HTR-8/SVneo (cell line): Measurements from ENCODE around the gene TSHB.

Experiments
- DNase-seq: peaks from one replicate; pipeline ENCODE4 v3.0.0; 2011; ENCODE audit warnings: low spot score, mixed read lengths; ENCODE audit not compliant: insufficient read length
- FAIRE-seq: peaks from 2 replicates; lab custom pipeline; 2011; peaks lifted over from hg19 to GRCh38; lab: Jason Lieb, UNC

The TSHB gene

GRCh38 chr1:115057661-115058254 lies 28.1 kb downstream of the TSHB start:
- no peak for DNase-seq
- FAIRE-seq = no peak

GRCh38 chr1:115059316-115059715 lies 29.7 kb downstream of the TSHB start:
- DNase-seq = no peak
- no peak for FAIRE-seq

- FAIRE-seq (no peak), DNase-seq (no peak)
Observed at GRCh38 chr1:115060501-115060900, 30.9 kb downstream of the TSHB start.

DNA sequence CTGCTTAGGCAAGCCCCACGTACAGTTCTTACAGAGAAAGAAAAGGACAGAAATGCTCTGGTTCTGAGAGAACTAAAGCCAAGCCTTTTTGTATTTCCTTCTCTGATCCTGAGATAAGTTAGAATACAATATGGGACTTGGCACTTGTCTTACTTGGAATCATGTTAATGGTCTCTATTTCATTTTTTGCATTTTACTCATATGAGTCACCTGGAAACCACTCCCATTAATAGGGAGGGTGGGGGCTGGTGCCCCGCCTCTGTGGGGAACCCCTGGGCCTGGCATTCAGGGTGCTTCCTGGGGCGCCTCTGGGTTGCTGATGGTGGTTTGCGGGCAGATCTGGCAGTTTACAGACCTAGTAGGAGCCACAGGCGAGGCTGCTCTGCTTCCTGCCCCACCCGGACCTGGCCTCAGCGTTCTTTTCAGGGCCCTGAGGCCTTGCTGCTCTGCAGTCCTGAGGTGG lies 32.9 kb downstream of the TSHB start:
- peak; percentile 62 for DNase-seq
- no peak for FAIRE-seq

GRCh38 chr1:115063228-115063901 lies 33.7 kb downstream of the TSHB start:
- FAIRE-seq = no peak
- no peak for DNase-seq

- FAIRE-seq (no peak), DNase-seq (no peak)
Observed at GRCh38 chr1:115064461-115064860, 34.8 kb downstream of the TSHB start.

DNA sequence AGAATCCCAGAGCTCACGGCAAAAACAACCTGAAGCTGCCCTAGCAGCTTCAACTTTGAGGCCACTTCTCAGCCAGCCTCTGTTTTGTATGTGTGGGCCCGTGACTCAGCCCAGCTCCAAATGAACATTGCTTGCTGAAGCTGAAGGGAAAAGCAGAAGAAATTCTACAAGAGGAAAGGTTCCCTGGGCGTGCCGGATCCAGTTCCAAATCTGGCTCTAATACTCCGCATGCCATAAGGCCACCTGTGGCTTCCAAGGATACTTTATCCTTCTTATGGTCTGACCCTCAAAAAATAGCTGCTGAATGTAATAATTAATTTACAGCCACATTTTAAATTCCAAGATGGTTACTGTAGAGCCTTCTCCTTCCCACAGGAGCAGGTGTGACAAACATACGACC lies 35.4 kb downstream of the TSHB start:
- DNase-seq (no peak), FAIRE-seq (no peak)

DNA sequence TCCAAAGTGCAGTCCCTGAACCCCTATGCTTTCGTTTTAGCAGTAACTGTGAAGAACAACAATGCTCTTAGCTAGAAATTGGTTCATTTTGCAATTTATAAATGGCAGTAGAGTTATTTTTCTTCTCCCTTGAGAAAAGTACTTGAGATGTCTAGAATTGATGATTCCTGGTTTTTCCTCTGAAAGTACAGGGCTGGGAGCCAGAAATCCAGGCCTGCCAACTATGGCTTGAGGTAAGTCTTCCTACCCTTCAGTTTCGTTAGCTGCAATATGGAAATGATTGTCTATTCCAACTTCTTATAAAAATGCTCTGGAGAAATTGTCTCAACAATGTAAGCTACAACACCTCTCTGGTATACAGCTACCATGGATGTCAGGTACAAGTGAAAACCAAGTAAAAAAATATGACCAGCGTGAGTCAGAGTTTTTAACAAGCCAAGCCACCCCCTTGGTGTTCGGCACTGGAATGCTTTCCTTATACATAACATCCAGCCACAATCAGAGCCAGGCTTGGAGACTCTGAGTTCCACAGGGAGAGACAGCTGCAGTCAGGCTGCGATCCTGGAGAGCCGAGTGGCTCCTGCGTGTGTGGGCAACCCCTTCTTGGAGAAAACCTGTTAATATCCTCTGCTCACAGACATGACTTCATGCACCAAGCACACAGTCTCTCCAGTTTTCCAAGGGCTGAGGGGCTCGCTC lies 37.7 kb downstream of the TSHB start:
- DNase-seq (peak; percentile 18), FAIRE-seq (no peak)

- peak; percentile 9 for FAIRE-seq
- peak; percentile 24 for DNase-seq
Observed at GRCh38 chr1:115068826-115069585, 39.4 kb downstream of the TSHB start.

DNA sequence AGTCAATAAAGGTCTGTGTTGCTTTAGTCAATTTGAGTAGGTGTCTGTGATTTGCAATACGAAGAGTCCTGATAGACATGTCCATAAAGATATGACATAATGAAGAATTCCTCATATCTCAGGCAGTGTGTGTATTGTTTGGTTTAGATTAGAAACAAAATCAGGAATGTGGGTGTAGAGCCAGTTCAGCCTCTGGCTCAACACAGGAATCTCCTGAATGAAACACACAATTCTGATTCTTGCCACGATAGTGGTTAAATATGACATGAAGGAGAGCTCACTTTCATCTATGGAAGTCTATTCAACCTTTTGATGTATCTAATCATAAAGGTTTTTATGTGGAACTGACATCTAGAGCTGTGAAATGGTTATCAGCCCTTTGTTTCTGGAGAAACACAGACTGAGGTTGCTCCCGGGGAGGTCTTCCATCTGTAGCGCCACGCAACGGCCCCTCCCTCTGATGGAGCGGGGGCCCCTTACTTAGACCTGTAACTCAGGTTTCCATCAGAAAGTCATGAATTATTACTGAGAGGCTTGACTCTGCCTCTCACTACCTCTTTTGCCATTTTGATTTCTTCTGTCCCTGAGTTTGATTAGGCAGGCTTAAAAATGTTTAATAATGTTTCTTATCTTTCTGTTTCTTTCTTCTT lies 40.2 kb downstream of the TSHB start:
- FAIRE-seq (no peak), DNase-seq (no peak)

- DNase-seq = no peak
- FAIRE-seq = no peak
Observed at GRCh38 chr1:115071012-115071664, 41.5 kb downstream of the TSHB start.

- FAIRE-seq = no peak
- no peak for DNase-seq
Observed at GRCh38 chr1:115073298-115074087, 43.9 kb downstream of the TSHB start.

DNA sequence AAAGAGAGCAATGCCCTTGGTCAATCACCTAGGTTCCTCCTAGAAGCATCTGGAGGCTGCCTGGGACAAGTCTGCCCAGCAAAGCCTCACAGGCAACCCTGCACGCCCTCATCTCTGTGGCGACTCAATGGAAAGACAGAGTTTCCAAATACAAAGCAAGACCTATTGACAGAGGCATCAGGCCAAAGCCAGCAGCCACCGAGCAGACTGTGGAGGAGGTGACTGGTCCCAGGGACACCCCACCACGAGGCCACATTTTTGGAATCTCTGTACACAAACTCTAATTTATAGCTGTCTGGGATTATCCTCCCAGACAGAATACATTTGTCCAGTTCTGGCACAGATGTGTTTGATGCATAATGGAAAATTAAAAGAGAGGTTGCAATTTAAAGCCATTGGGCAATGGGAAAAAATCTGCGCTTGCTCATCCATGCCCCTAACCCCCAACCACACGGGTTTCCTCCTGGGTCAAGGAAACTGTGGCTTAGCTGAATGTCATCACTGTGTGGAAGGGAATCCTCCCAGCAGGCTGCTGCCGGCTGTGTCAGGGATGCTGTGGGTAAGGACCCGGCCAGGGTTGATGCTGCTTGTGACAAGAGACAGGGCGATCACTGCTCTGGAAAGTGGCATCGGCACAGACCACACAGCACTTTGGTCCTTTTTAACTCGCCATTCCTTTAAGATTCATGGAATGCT lies 45.4 kb downstream of the TSHB start:
- FAIRE-seq = no peak

GRCh38 chr1:115076384-115076915 lies 46.8 kb downstream of the TSHB start:
- FAIRE-seq = no peak

More for the DNA sequence above, 45.4 kb downstream of the TSHB start:
- no peak for DNase-seq

GRCh38 chr1:115077286-115077983 lies 47.8 kb downstream of the TSHB start:
- FAIRE-seq = no peak

More at GRCh38 chr1:115076384-115076915, 46.8 kb downstream of the TSHB start:
- DNase-seq = no peak

GRCh38 chr1:115077984-115078330 lies 48.3 kb downstream of the TSHB start:
- no peak for DNase-seq
- no peak for FAIRE-seq

More at GRCh38 chr1:115077286-115077983, 47.8 kb downstream of the TSHB start:
- DNase-seq = no peak

GRCh38 chr1:115078708-115079107 lies 49.1 kb downstream of the TSHB start:
- DNase-seq = no peak
- no peak for FAIRE-seq
